A549 (cell line): ENCODE data around the gene SLC45A1.

ENCODE experiments used
- CHD2 ChIP-seq: fragments of 150-350 bp; IDR thresholded peaks from 2 replicates; pipeline ENCODE4 v1.6.1; 2014; ENCODE audit warnings: low read length; ENCODE audit not compliant: partially characterized antibody
- EP300 ChIP-seq, 2 experiments: fragments of >200 bp; sonication (Bioruptor Twin); formaldehyde crosslinking; IDR thresholded peaks; 2 replicates in 1 of 2; 3 replicates in 1 of 2; pipeline ENCODE4 v1.6.1; 2016 to 2017
- JUN ChIP-seq, 2 experiments: fragments of >200 bp; sonication (Bioruptor Twin); formaldehyde crosslinking; IDR thresholded peaks; 2 replicates in 1 of 2; 3 replicates in 1 of 2; pipeline ENCODE4 v1.6.1; 2016 to 2017
- JUNB ChIP-seq: fragments of >200 bp; sonication (Bioruptor Twin); formaldehyde crosslinking; IDR thresholded peaks from 2 replicates; pipeline ENCODE4 v1.6.1; 2016
- NR3C1 ChIP-seq: fragments of >200 bp; sonication (Bioruptor Twin); formaldehyde crosslinking; IDR thresholded peaks from 3 replicates; pipeline ENCODE4 v1.6.1; 2017
- PHF8 ChIP-seq: fragments of 200-600 bp; sonication (generic); IDR thresholded peaks from 2 replicates; pipeline ENCODE4 v1.6.1; 2016; ENCODE audit warnings: low read depth, mild to moderate bottlenecking, antibody characterized with exemption, moderate library complexity, borderline replicate concordance
- POLR2A ChIP-seq: IDR thresholded peaks from 2 replicates; pipeline ENCODE4 v1.6.1; 2012; ENCODE audit warnings: mild to moderate bottlenecking, low read length
- RAD21 ChIP-seq, 2 experiments: fragments of >200 bp in 1 of 2; sonication (Bioruptor Twin) in 1 of 2; formaldehyde crosslinking in 1 of 2; IDR thresholded peaks in 1 of 2; conservative IDR thresholded peaks in 1 of 2; 2 replicates in 1 of 2; 3 replicates in 1 of 2; pipeline ENCODE4 v1.6.1; 2012 to 2018; ENCODE audit warnings: inconsistent platforms in 1 of 2
- TF ChIP-seq, protein P1 (sequence below): fragments of 150-350 bp; IDR thresholded peaks from 2 replicates; pipeline ENCODE4 v1.6.1; 2014; ENCODE audit warnings: low read depth, mild to moderate bottlenecking, low read length

DNA sequence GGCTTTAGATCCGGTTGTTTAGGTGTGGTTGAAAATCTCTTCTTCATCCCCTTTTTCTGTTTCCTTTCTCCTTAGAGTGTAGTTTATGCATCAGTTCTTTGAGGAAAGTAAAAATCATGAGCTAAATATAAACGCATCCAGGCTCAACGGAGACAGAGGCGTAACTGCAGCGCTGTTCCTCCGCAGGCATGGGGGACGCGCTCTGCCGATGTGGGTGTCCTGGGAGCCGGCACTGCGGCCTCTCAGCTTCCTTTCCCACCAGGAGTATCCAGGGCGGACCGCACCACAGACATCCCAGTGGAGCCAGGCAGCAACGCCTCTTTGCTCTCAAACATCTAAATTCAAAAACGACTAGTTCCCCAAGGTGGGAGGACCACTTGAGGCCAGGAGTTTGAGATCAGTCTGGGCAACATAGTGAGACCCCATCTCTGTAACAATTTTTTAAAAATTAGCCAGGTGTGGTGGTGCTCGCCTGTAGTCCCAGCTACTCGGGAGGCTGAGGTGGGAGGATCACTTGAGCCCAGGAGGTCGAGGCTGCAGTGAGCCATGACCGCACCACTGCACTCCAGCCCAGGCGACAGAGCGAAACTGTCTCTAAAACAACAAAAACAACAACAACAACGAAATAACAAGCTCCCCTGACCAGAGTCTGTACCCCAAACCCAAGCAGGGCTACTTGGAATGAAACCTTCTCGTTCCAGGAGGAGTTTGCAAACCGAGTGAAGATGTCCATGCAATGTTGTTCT is 16.4 kb downstream of the SLC45A1 start:
- no peak for TF ChIP-seq POLR2A
- no peak for TF ChIP-seq CHD2
- TF ChIP-seq RAD21 (conservative IDR thresholded peaks at IDR 0.05 in 1 of 2, IDR thresholded peaks at IDR 0.05 in 1 of 2): no peak
- no peak for TF ChIP-seq NR3C1
- TF ChIP-seq EP300 (IDR thresholded peaks at IDR 0.05): no peak
- TF ChIP-seq, protein P1, sequence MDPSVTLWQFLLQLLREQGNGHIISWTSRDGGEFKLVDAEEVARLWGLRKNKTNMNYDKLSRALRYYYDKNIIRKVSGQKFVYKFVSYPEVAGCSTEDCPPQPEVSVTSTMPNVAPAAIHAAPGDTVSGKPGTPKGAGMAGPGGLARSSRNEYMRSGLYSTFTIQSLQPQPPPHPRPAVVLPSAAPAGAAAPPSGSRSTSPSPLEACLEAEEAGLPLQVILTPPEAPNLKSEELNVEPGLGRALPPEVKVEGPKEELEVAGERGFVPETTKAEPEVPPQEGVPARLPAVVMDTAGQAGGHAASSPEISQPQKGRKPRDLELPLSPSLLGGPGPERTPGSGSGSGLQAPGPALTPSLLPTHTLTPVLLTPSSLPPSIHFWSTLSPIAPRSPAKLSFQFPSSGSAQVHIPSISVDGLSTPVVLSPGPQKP: no peak
- no peak for TF ChIP-seq JUNB
- no peak for TF ChIP-seq JUN (IDR thresholded peaks at IDR 0.05)
- no peak for TF ChIP-seq PHF8
